SHP77 (cell line): ENCODE data around the gene PJA2.
"Not testable (repeated sequence)": the region's sequence is repeated elsewhere in the genome, so short reads cannot be mapped to it uniquely, and the experiment has no call there.

ENCODE experiments used
- DNase-seq, 2 experiments: peaks; one replicate each; lab custom pipeline; 2025; lab: John Stamatoyannopoulos, UW

PJA2 gene

GRCh38 chr5:109309326-109310063 lies 100.3 kb downstream of the PJA2 start:
- DNase-seq: no peak

GRCh38 chr5:109307951-109308350 lies 101.8 kb downstream of the PJA2 start:
- no peak for DNase-seq

- DNase-seq: no peak
Observed at GRCh38 chr5:109307456-109307855, 102.3 kb downstream of the PJA2 start.

GRCh38 chr5:109305352-109305751 lies 104.4 kb downstream of the PJA2 start:
- DNase-seq: no peak

- DNase-seq: no peak
Observed at GRCh38 chr5:109304309-109304708, 105.5 kb downstream of the PJA2 start.

- DNase-seq: no peak
Observed at GRCh38 chr5:109300367-109300766, 109.4 kb downstream of the PJA2 start.

GRCh38 chr5:109299557-109299956 lies 110.2 kb downstream of the PJA2 start:
- no peak for DNase-seq

- no peak for DNase-seq
Observed at GRCh38 chr5:109298794-109299193, 111.0 kb downstream of the PJA2 start.

- DNase-seq: no peak
Observed at GRCh38 chr5:109297900-109298299, 111.9 kb downstream of the PJA2 start.

- no peak for DNase-seq
Observed at GRCh38 chr5:109291090-109291489, 118.7 kb downstream of the PJA2 start.

GRCh38 chr5:109290231-109290630 lies 119.5 kb downstream of the PJA2 start:
- no peak for DNase-seq

GRCh38 chr5:109286628-109287027 lies 123.1 kb downstream of the PJA2 start:
- not testable (repeated sequence) for DNase-seq
